GM10266 (cell line): ENCODE data around the gene SLC7A6OS.
A peak's percentile ranks its signal among the peaks of the same experiment; 100 is the strongest.

Experiments
- DNase-seq: peaks from one replicate; pipeline ENCODE4 v3.0.0; 2012; ENCODE audit errors: extremely low spot score
- CTCF ChIP-seq: IDR thresholded peaks from 2 replicates; pipeline ENCODE4 v1.5.1; 2012; ENCODE audit warnings: mild to moderate bottlenecking, low read depth; ENCODE audit not compliant: control insufficient read depth, insufficient read depth; ENCODE audit errors: missing control alignments

The SLC7A6OS gene

GRCh38 chr16:68286153-68287074, 24.3 kb downstream of the SLC7A6OS start:
- no peak for TF ChIP-seq CTCF
- DNase-seq, result peak; percentile 43

GRCh38 chr16:68285683-68286082, 25.1 kb downstream of the SLC7A6OS start:
- no peak for DNase-seq
- no peak for TF ChIP-seq CTCF

- TF ChIP-seq CTCF, result no peak
- DNase-seq, result peak; percentile 69
These were observed 25.9 kb downstream of the SLC7A6OS start for GRCh38 chr16:68284847-68285246.

- TF ChIP-seq CTCF, result no peak
- peak; percentile 64 for DNase-seq
These were observed 26.7 kb downstream of the SLC7A6OS start for GRCh38 chr16:68283801-68284598.

GRCh38 chr16:68283346-68283745, 27.4 kb downstream of the SLC7A6OS start:
- TF ChIP-seq CTCF, result no peak

GRCh38 chr16:68282064-68282452, 28.7 kb downstream of the SLC7A6OS start:
- no peak for DNase-seq
- no peak for TF ChIP-seq CTCF

More at GRCh38 chr16:68283346-68283745, 27.4 kb downstream of the SLC7A6OS start:
- no peak for DNase-seq
